Activated T-cell treated with anti-CD3 and anti-CD28 coated beads, Interleukin-2, amount 50 U/mL, for 72 hours (primary cell): ENCODE data around the gene DIAPH3. TPM values are rescaled to one million over a fixed set of nuclear protein-coding genes. Genes with fewer than 3 reads are reported as not detected.

ENCODE experiments used
- ATAC-seq, 2 donors: fragments of 150-1000 bp; cut with Tn5 transposase; replicated peaks in 1 of 2; 2 replicates each; pipeline ENCODE4 v1.10.0; 2021; ENCODE audit warnings: moderate library complexity in 2 of 2, mild to moderate bottlenecking in 1 of 2
- DNase-seq, 2 donors: peaks; one replicate each; pipeline ENCODE4 v3.0.0; 2021 to 2022; ENCODE audit warnings: mixed read lengths in 1 of 2
- H3K27ac Mint-ChIP-seq: one replicate; pipeline ENCODE4 v1.8.0; 2022; ENCODE audit warnings: mild to moderate bottlenecking, moderate library complexity, mixed read lengths
- H3K27me3 Mint-ChIP-seq: one replicate; pipeline ENCODE4 v1.8.0; 2022; ENCODE audit warnings: low read depth, mixed read lengths
- H3K36me3 Mint-ChIP-seq, 2 donors: one replicate each; pipeline ENCODE4 v1.8.0; 2022; ENCODE audit warnings: mixed read lengths in 2 of 2, mild to moderate bottlenecking in 1 of 2; ENCODE audit not compliant: insufficient read depth in 2 of 2
- H3K4me1 Mint-ChIP-seq: one replicate; pipeline ENCODE4 v1.8.0; 2022; ENCODE audit warnings: low read depth, mixed read lengths
- H3K4me3 Mint-ChIP-seq, 2 donors: one replicate each; pipeline ENCODE4 v1.8.0; 2022; ENCODE audit warnings: mild to moderate bottlenecking in 2 of 2, mixed read lengths in 2 of 2, moderate library complexity in 2 of 2
- H3K9me3 Mint-ChIP-seq, 2 donors: one replicate each; pipeline ENCODE4 v1.8.0; 2022; ENCODE audit warnings: mixed read lengths in 2 of 2
- total RNA-seq, 2 donors: library from RNA; stranded (reverse); gene quantifications; one replicate each; pipeline ENCODE4 v1.2.3, GENCODE V29; 2022

Gene DIAPH3
- total RNA-seq, 2 donors from 2014 or later = 28.5 to 30.8 TPM

DNA sequence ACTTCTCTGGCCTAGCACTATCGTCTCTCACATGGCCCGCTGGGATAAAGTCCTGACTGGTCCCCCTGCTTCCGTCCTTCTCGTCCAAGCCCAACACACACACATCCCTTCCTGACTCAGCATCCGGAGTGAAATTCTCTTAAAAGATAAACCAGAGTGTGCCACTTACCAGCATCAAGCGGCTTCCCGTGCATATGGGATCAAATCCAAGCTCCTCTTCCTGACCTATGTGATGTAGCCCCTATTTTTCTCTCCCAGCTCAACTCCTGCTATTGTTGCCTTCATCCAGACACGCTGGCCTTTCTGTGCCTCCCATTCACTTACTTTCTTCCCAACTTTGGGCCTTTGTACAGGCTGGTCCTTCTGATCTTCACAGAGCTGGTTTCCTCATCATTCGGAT, 530.4 kb downstream of the DIAPH3 start:
- no peak overlapping the region for H3K4me3 Mint-ChIP-seq
- no peaks in the 10 kb centered on the region for H3K36me3 Mint-ChIP-seq
- ATAC-seq (no peak), DNase-seq (no peak)
- no peaks in the 10 kb centered on the region for H3K4me1 Mint-ChIP-seq
- H3K27ac Mint-ChIP-seq = no peak overlapping the region
- no peaks in the 10 kb centered on the region for H3K27me3 Mint-ChIP-seq
- no peaks in the 10 kb centered on the region for H3K9me3 Mint-ChIP-seq

GRCh38 chr13:59631271-59631670, 532.5 kb downstream of the DIAPH3 start:
- Mint-ChIP-seq H3K36me3 (no peaks in the 10 kb centered on the region), H3K27ac (no peak overlapping the region), H3K9me3 (no peaks in the 10 kb centered on the region), H3K4me3 (no peak overlapping the region), H3K4me1 (no peaks in the 10 kb centered on the region), H3K27me3 (no peaks in the 10 kb centered on the region)
- DNase-seq = no peak
- no peak for ATAC-seq

DNA sequence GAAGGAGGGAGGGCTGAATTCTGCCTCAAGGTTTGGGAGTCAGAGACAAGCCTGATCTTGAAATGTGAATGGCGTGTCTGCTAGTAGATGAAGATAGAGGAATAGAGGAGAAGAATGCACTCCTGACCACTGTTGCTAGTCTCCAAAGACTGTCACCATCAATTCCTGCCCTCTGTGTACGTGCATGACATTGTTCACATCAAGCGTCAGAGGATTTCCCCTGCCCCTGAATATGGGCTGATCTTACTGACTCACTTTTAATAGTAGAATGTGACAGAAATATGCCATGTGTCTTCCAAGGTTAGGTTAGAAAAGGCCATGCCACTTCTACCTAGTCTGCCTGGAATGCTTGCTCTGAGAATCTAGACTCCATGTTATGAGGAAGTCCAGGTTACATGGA, 538.6 kb downstream of the DIAPH3 start:
- Mint-ChIP-seq H3K36me3 (no peaks in the 10 kb centered on the region), H3K27ac (no peak overlapping the region), H3K9me3 (no peaks in the 10 kb centered on the region), H3K4me3 (no peak overlapping the region), H3K27me3 (no peaks in the 10 kb centered on the region), H3K4me1 (no peaks in the 10 kb centered on the region)
- DNase-seq = no peak
- ATAC-seq = no peak

GRCh38 chr13:59623206-59623915, 540.4 kb downstream of the DIAPH3 start:
- H3K4me1 Mint-ChIP-seq = no peaks in the 10 kb centered on the region
- H3K9me3 Mint-ChIP-seq = peaks cover 6% of the 10 kb centered on the region in 2 donors
- peaks cover 2% of the 10 kb centered on the region in 2 donors for H3K36me3 Mint-ChIP-seq
- ATAC-seq = no peak
- H3K4me3 Mint-ChIP-seq = no peak overlapping the region
- no peak overlapping the region for H3K27ac Mint-ChIP-seq
- H3K27me3 Mint-ChIP-seq = no peaks in the 10 kb centered on the region
- DNase-seq = no peak

GRCh38 chr13:59621773-59622172, 542.0 kb downstream of the DIAPH3 start:
- ATAC-seq (no peak), DNase-seq (no peak)
- Mint-ChIP-seq H3K9me3 (peaks cover 6 to 11% of the 10 kb centered on the region in 2 donors), H3K4me3 (no peak overlapping the region), H3K4me1 (no peaks in the 10 kb centered on the region), H3K27ac (no peak overlapping the region), H3K27me3 (no peaks in the 10 kb centered on the region), H3K36me3 (peaks cover 2% of the 10 kb centered on the region in 2 donors)

Other genes with a start within 250 kb of the DIAPH3 start
- gene TDRD3, start 233.3 kb upstream of the DIAPH3 start, total RNA-seq = 10 to 100 TPM; 15.9 to 18.9 TPM